GM12878 (cell line): ENCODE results near the gene GALNT9. TPM values are rescaled to one million over a fixed set of nuclear protein-coding genes. Genes with fewer than 3 reads are reported as not detected.

Experiments
- ATAC-seq: fragments of 200-7000 bp; cut with Tn5 transposase; 3 replicates; pipeline ENCODE4 v1.9.1; 2020; ENCODE audit warnings: mild to moderate bottlenecking, moderate library complexity
- BruUV-seq: library from RNA; stranded (reverse); fragments of 400-500 nt; replicated peaks from 2 replicates; lab custom pipeline; 2021; lab: Mats Ljungman, UMichigan
- CTCF ChIA-PET: fragments of 300-600 bp; sonication (Branson Sonifier 250); formaldehyde crosslinking; extraction: SDS; loops from one replicate; lab custom pipeline; 2021; ENCODE audit warnings: inconsistent platforms; lab: Yijun Ruan, JAX
- POLR2A ChIA-PET: fragments of 350-600 bp; formaldehyde crosslinking; extraction: SDS; loops from one replicate; lab custom pipeline; 2021; ENCODE audit warnings: inconsistent platforms; lab: Charles Lee
- RAD21 ChIA-PET: fragments of 300-600 bp; sonication (Branson Sonifier 250); formaldehyde crosslinking; loops from one replicate; lab custom pipeline; 2023; ENCODE audit warnings: antibody characterized with exemption; ENCODE audit not compliant: unreplicated experiment; lab: Charles Lee
- SMC1A ChIA-PET: fragments of 300-600 bp; sonication (Branson Sonifier 250); formaldehyde crosslinking; loops from one replicate; lab custom pipeline; 2023; ENCODE audit not compliant: unreplicated experiment, uncharacterized antibody; lab: Charles Lee
- DNase-seq: peaks from one replicate; pipeline ENCODE4 v3.0.0-alpha.2; 2011; ENCODE audit warnings: low read depth, low spot score
- FAIRE-seq: peaks from 3 replicates; lab custom pipeline; 2011; peaks lifted over from hg19 to GRCh38; lab: Jason Lieb, UNC
- H2AFZ ChIP-seq: 2 replicates; pipeline ENCODE4 v1.6.0; 2011; ENCODE audit warnings: low read depth, low read length, control low read depth; ENCODE audit not compliant: control insufficient read depth
- H3K27ac ChIP-seq: 2 replicates; pipeline ENCODE4 v1.5.1; 2011; ENCODE audit warnings: control low read depth; ENCODE audit not compliant: control insufficient read depth, insufficient read depth
- H3K27me3 ChIP-seq, 2 experiments: replicated peaks in 1 of 2; 2 replicates each; pipeline versions ENCODE4 v1.6.0 to v1.6.1; 2011; ENCODE audit warnings: low read length in 1 of 2; ENCODE audit not compliant: control insufficient read depth in 2 of 2, insufficient read depth in 2 of 2
- H3K36me3 ChIP-seq, 2 experiments: 2 replicates each; pipeline ENCODE4 v1.5.1; 2011; ENCODE audit warnings: low read length in 1 of 2; ENCODE audit not compliant: control insufficient read depth in 2 of 2, insufficient read depth in 2 of 2
- H3K4me1 ChIP-seq: 2 replicates; pipeline ENCODE4 v1.6.1; 2011; ENCODE audit warnings: mild to moderate bottlenecking, low read length, moderate library complexity, mixed read lengths; ENCODE audit not compliant: control insufficient read depth, insufficient read depth
- H3K4me2 ChIP-seq: 2 replicates; pipeline ENCODE4 v1.6.0; 2011; ENCODE audit warnings: control low read depth; ENCODE audit not compliant: control insufficient read depth, insufficient read depth
- H3K4me3 ChIP-seq: fragments of 200-600 bp; sonication (generic); 2 replicates; pipeline ENCODE4 v1.5.1; 2016
- H3K79me2 ChIP-seq: 2 replicates; pipeline ENCODE4 v1.6.0; 2011; ENCODE audit warnings: low read length; ENCODE audit not compliant: control insufficient read depth, insufficient read depth
- H3K9ac ChIP-seq: 2 replicates; pipeline ENCODE4 v1.8.0; 2011; ENCODE audit warnings: low read length, control low read depth, mixed read lengths; ENCODE audit not compliant: control insufficient read depth, insufficient read depth
- H3K9me3 ChIP-seq: replicated peaks from 3 replicates; pipeline ENCODE4 v1.5.1; 2011; ENCODE audit warnings: mild to moderate bottlenecking, low read length; ENCODE audit not compliant: control insufficient read depth, insufficient read depth
- H4K20me1 ChIP-seq: 2 replicates; pipeline ENCODE4 v1.6.0; 2011; ENCODE audit not compliant: control insufficient read depth, insufficient read depth
- ATF7 ChIP-seq: fragments of 450-650 bp; IDR thresholded peaks from 2 replicates; pipeline ENCODE4 v1.6.1; 2016; ENCODE audit warnings: low read depth, mild to moderate bottlenecking
- BACH1 ChIP-seq: fragments of 450-650 bp; IDR thresholded peaks from 2 replicates; pipeline ENCODE4 v1.6.1; 2017; ENCODE audit warnings: mild to moderate bottlenecking, borderline replicate concordance
- CTCF ChIP-seq, 3 experiments: IDR thresholded peaks in 2 of 3; conservative IDR thresholded peaks in 1 of 3; 2 replicates each; pipeline ENCODE4 v1.5.1; 2011; ENCODE audit warnings: low read depth in 3 of 3, low read length in 3 of 3, mild to moderate bottlenecking in 3 of 3, control low read depth in 2 of 3, moderate library complexity in 2 of 3, inconsistent platforms in 1 of 3, mixed read lengths in 1 of 3; ENCODE audit not compliant: control insufficient read depth in 2 of 3, insufficient read depth in 1 of 3; ENCODE audit errors: extremely low read depth in 1 of 3
- ETV6 ChIP-seq, 2 experiments: fragments of 450-650 bp in 1 of 2; IDR thresholded peaks in 1 of 2; conservative IDR thresholded peaks in 1 of 2; 2 replicates each; pipeline ENCODE4 v1.6.1; 2014; ENCODE audit warnings: antibody characterized with exemption in 1 of 2, borderline replicate concordance in 1 of 2, low read depth in 1 of 2, mild to moderate bottlenecking in 1 of 2, moderate library complexity in 1 of 2
- FOXK2 ChIP-seq: fragments of 450-650 bp; IDR thresholded peaks from 2 replicates; pipeline ENCODE4 v1.6.1; 2017; ENCODE audit warnings: mild to moderate bottlenecking, moderate library complexity
- MEF2B ChIP-seq: fragments of 450-650 bp; IDR thresholded peaks from 2 replicates; pipeline ENCODE4 v1.6.1; 2018; ENCODE audit warnings: mild to moderate bottlenecking, moderate library complexity; ENCODE audit not compliant: partially characterized antibody, poor library complexity, severe bottlenecking
- NBN ChIP-seq: fragments of 450-650 bp; IDR thresholded peaks from 2 replicates; pipeline ENCODE4 v1.6.1; 2016
- PML ChIP-seq: IDR thresholded peaks from 2 replicates; pipeline ENCODE4 v1.6.1; 2012; ENCODE audit warnings: low read length, inconsistent platforms
- SMARCA5 ChIP-seq: fragments of 450-650 bp; IDR thresholded peaks from 2 replicates; pipeline ENCODE4 v1.6.1; 2017; ENCODE audit warnings: mild to moderate bottlenecking
- SRF ChIP-seq, 2 experiments: IDR thresholded peaks; 2 replicates each; pipeline ENCODE4 v1.6.1; 2011; ENCODE audit warnings: low read depth in 2 of 2, low read length in 2 of 2, mild to moderate bottlenecking in 1 of 2, moderate library complexity in 1 of 2
- TAF1 ChIP-seq: IDR thresholded peaks from 2 replicates; pipeline ENCODE4 v1.6.1; 2011; ENCODE audit warnings: mild to moderate bottlenecking, low read depth, low read length, borderline replicate concordance
- YBX1 ChIP-seq: fragments of 450-650 bp; IDR thresholded peaks from 2 replicates; pipeline ENCODE4 v1.6.1; 2016; ENCODE audit warnings: antibody characterized with exemption
- WGBS: methylation state at CpG from one replicate; pipeline ENCODE4 v1.1.6; 2016; ENCODE audit warnings: low lambda C conversion rate; ENCODE audit not compliant: insufficient replicate concordance, insufficient coverage; ENCODE audit errors: missing lambda C conversion rate; 5-methylcytosine and 5-hydroxymethylcytosine counted together
- in situ Hi-C: fragments of 300-500 bp; cut with MboI; formaldehyde crosslinking; loops from 9 replicates; pipeline ENCODE4 v1.14.3; 2018; ENCODE audit warnings: mixed read lengths
- intact Hi-C: fragments of 100-400 bp; cut with micrococcal nuclease; formaldehyde crosslinking; loops from one replicate; pipeline ENCODE4 v1.14.2; 2022; ENCODE audit not compliant: unreplicated experiment
- polyA plus RNA-seq, 11 experiments: library from polyadenylated mRNA; depleted of rRNA in 4 of 11; unstranded in 6 of 11; stranded (reverse) in 5 of 11; fragments of >200 nt; fragmentation: Nextera tagmentation in 4 of 11; fragmentation: Illumina TruSeq in 1 of 11; extraction: Ambion mirVana in 4 of 11; extraction: Trizol in 1 of 11; gene quantifications; 1 replicate in 1 of 11; 2 replicates in 10 of 11; pipeline versions ENCODE4 v1.2.1 to v1.2.3, GENCODE V29; 2011 to 2016; ENCODE audit warnings: inconsistent platforms in 2 of 11, missing spikeins in 2 of 11, low read depth in 1 of 11
- total RNA-seq, 4 experiments: library from RNA; depleted of rRNA in 3 of 4; stranded (reverse); fragments of >200 nt in 3 of 4; fragmentation: Illumina TruSeq in 1 of 4; extraction: Trizol in 1 of 4; gene quantifications; 2 replicates each; pipeline versions ENCODE4 v1.2.1 to v1.2.3, GENCODE V29; 2013 to 2021

GALNT9 gene
- total and polyA plus RNA-seq, 10 of the 15 experiments (the other 5 are each of a cell fraction or from before 2014, with no cell fraction given), result 0.04 TPM; not detected in 9

- no peaks in the 10 kb centered on the region for H3K27me3 ChIP-seq
- BruUV-seq, result no TSS peak
Measured at GRCh38 chr12:132280406-132280805, 49.0 kb downstream of the GALNT9 start.

GRCh38 chr12:132279930-132280329 lies 49.5 kb downstream of the GALNT9 start:
- Histone ChIP-seq H3K27me3 (no peaks in the 10 kb centered on the region), H3K9ac (no peak overlapping the region), H3K9me3 (no peaks in the 10 kb centered on the region), H2AFZ (no peak overlapping the region), H4K20me1 (no peaks in the 10 kb centered on the region), H3K79me2 (no peaks in the 10 kb centered on the region), H3K4me3 (no peak overlapping the region), H3K4me2 (no peak overlapping the region), H3K4me1 (no peaks in the 10 kb centered on the region), H3K27ac (no peak overlapping the region), H3K36me3 (no peaks in the 10 kb centered on the region)
- DNase-seq (no peak), FAIRE-seq (no peak), ATAC-seq (no peak)
- SMC1A ChIA-PET, result no interaction called here
- RAD21 ChIA-PET, result no interaction called here
- intact Hi-C loops (no loop called here), in situ Hi-C loops (no loop called here)
- CTCF ChIA-PET, result no interaction called here
- no TSS peak for BruUV-seq
- POLR2A ChIA-PET, result no interaction called here
- WGBS, result 0% methylated on average over 2 of the region's 2 CpGs
- no peak for TF ChIP-seq SMARCA5
- TF ChIP-seq YBX1, result no peak
- no peak for TF ChIP-seq PML
- TF ChIP-seq ATF7, result no peak
- TF ChIP-seq BACH1, result no peak
- TF ChIP-seq ETV6 (conservative IDR thresholded peaks at IDR 0.05 in 1 of 2, IDR thresholded peaks at IDR 0.05 in 1 of 2; ENCODE audit: borderline replicate concordance in 1 of 2, low read depth in 1 of 2), result no peak
- no peak for TF ChIP-seq CTCF (IDR thresholded peaks at IDR 0.05 in 2 of 3, conservative IDR thresholded peaks at IDR 0.05 in 1 of 3; ENCODE audit: control insufficient read depth in 2 of 3, extremely low read depth in 1 of 3, insufficient read depth in 1 of 3, low read depth in 3 of 3, low read length in 3 of 3)
- no peak for TF ChIP-seq NBN
- no peak for TF ChIP-seq MEF2B

More at GRCh38 chr12:132280406-132280805, 49.0 kb downstream of the GALNT9 start:
- FAIRE-seq, result no peak
- H3K27ac ChIP-seq, result no peak overlapping the region
- H3K36me3 ChIP-seq, result no peaks in the 10 kb centered on the region
- H3K9ac ChIP-seq, result no peak overlapping the region
- no peak for TF ChIP-seq FOXK2
- TF ChIP-seq TAF1, result no peak
- TF ChIP-seq SRF (IDR thresholded peaks at IDR 0.05; ENCODE audit: low read depth in 2 of 2, low read length in 2 of 2), result no peak
- no peaks in the 10 kb centered on the region for H4K20me1 ChIP-seq
- ChIA-PET CTCF (no interaction called here), RAD21 (no interaction called here), SMC1A (no interaction called here), POLR2A (no interaction called here)
- no peak for ATAC-seq
- H3K9me3 ChIP-seq, result no peaks in the 10 kb centered on the region
- WGBS, result 25% methylated on average over 11 of the region's 12 CpGs
- intact Hi-C loops, result no loop called here
- H2AFZ ChIP-seq, result no peak overlapping the region
- no peaks in the 10 kb centered on the region for H3K79me2 ChIP-seq
- no peak overlapping the region for H3K4me2 ChIP-seq
- no peak overlapping the region for H3K4me3 ChIP-seq
- no peaks in the 10 kb centered on the region for H3K4me1 ChIP-seq
- in situ Hi-C loops, result no loop called here
- DNase-seq, result no peak
